Hepatocyte (in vitro differentiated cells): ENCODE measurements around the gene MRAP2. TPM values are rescaled to one million over a fixed set of nuclear protein-coding genes. Genes with fewer than 3 reads are reported as not detected.

Source experiments
- DNase-seq: peaks from one replicate; pipeline ENCODE4 v3.0.0-alpha.2; 2016; ENCODE audit warnings: low spot score
- H2AFZ ChIP-seq: fragments of 200-600 bp; sonication (generic); 2 replicates; pipeline ENCODE4 v1.6.0; 2016; ENCODE audit warnings: antibody characterized with exemption, mild to moderate bottlenecking
- H3K27ac ChIP-seq: fragments of 200-600 bp; sonication (generic); 2 replicates; pipeline ENCODE4 v1.5.1; 2016; ENCODE audit warnings: mild to moderate bottlenecking
- H3K27me3 ChIP-seq: fragments of 200-600 bp; sonication (generic); 2 replicates; pipeline ENCODE4 v1.6.1; 2016
- H3K36me3 ChIP-seq: fragments of 200-600 bp; sonication (generic); replicated peaks from 2 replicates; pipeline ENCODE4 v1.5.1; 2016; ENCODE audit warnings: low read depth; ENCODE audit not compliant: insufficient read depth
- H3K4me1 ChIP-seq: fragments of 200-600 bp; sonication (generic); 2 replicates; pipeline ENCODE4 v1.5.1; 2016; ENCODE audit warnings: mild to moderate bottlenecking, moderate library complexity; ENCODE audit not compliant: insufficient read depth
- H3K4me2 ChIP-seq: fragments of 200-600 bp; sonication (generic); 2 replicates; pipeline ENCODE4 v1.6.0; 2016
- H3K4me3 ChIP-seq: fragments of 200-600 bp; sonication (generic); 2 replicates; pipeline ENCODE4 v1.5.1; 2016; ENCODE audit warnings: mild to moderate bottlenecking
- H3K79me2 ChIP-seq: fragments of 200-600 bp; sonication (generic); 2 replicates; pipeline ENCODE4 v1.6.0; 2017; ENCODE audit warnings: mild to moderate bottlenecking
- H3K9me2 ChIP-seq: fragments of 200-600 bp; sonication (generic); replicated peaks from 2 replicates; pipeline ENCODE4 v1.6.0; 2017; ENCODE audit warnings: mild to moderate bottlenecking; ENCODE audit not compliant: insufficient read depth
- H3K9me3 ChIP-seq: fragments of 200-600 bp; sonication (generic); 2 replicates; pipeline ENCODE4 v1.5.1; 2016; ENCODE audit warnings: low read depth, mild to moderate bottlenecking
- H4K20me1 ChIP-seq: fragments of 200-600 bp; sonication (generic); 2 replicates; pipeline ENCODE4 v1.6.0; 2016; ENCODE audit warnings: mild to moderate bottlenecking; ENCODE audit not compliant: insufficient read depth, poor library complexity, severe bottlenecking
- CTCF ChIP-seq: fragments of 200-600 bp; sonication (generic); IDR thresholded peaks from 2 replicates; pipeline ENCODE4 v1.5.1; 2016; ENCODE audit warnings: antibody characterized with exemption, mild to moderate bottlenecking; ENCODE audit not compliant: poor library complexity
- EZH2 ChIP-seq: fragments of 200-600 bp; sonication (generic); IDR thresholded peaks from 2 replicates; pipeline ENCODE4 v1.6.1; 2016; ENCODE audit warnings: antibody characterized with exemption, mild to moderate bottlenecking, borderline replicate concordance
- EZH2phosphoT487 ChIP-seq: fragments of 200-600 bp; sonication (generic); IDR thresholded peaks from one replicate; pipeline ENCODE4 v1.6.1; 2018; ENCODE audit warnings: antibody characterized with exemption, mild to moderate bottlenecking, low read depth, moderate library complexity; ENCODE audit not compliant: unreplicated experiment, severe bottlenecking
- WGBS: methylation state at CpG from one replicate; pipeline ENCODE4 v1.1.6; 2016; ENCODE audit warnings: low lambda C conversion rate; ENCODE audit errors: missing lambda C conversion rate; 5-methylcytosine and 5-hydroxymethylcytosine counted together
- polyA plus RNA-seq: library from polyadenylated mRNA; unstranded; fragments of >200 nt; fragmentation: Nextera tagmentation; extraction: Ambion mirVana; gene quantifications from 2 replicates; pipeline ENCODE4 v1.2.1, GENCODE V29; 2016
- total RNA-seq: library from RNA; depleted of rRNA; stranded (reverse); fragments of >200 nt; gene quantifications from 2 replicates; pipeline ENCODE4 v1.2.3, GENCODE V29; 2014

Gene MRAP2
- total and polyA plus RNA-seq, 2 experiments from 2014 or later: 2.2 to 2.5 TPM

DNA sequence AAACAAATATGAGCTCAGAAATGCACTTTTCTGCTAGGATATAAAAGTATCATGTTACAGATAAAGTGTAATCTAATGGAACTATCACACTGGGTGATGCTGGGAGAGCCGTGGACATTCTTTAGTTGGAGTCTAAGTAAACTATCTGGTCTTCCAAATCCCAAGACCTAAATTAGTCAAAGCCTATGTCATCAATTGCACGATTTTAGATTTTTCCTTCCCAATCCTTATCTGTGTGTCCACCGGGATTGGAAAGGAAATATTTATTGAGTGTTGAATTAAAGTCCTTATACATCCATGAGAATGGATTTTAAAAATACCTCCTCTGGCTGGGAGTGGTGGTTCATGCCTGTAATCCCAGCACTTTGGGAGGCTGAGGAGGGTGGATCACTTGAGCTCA, 19.6 kb upstream of the MRAP2 start:
- Histone ChIP-seq H3K79me2 (no peaks in the 10 kb centered on the region), H4K20me1 (no peaks in the 10 kb centered on the region), H3K9me2 (no peaks in the 10 kb centered on the region), H3K27ac (no peak overlapping the region), H2AFZ (no peak overlapping the region), H3K36me3 (no peaks in the 10 kb centered on the region), H3K9me3 (no peaks in the 10 kb centered on the region), H3K4me2 (no peak overlapping the region), H3K4me1 (no peaks in the 10 kb centered on the region), H3K27me3 (no peaks in the 10 kb centered on the region), H3K4me3 (no peak overlapping the region)
- WGBS: 43% methylated on average over 3 of the region's 3 CpGs
- TF ChIP-seq EZH2: no peak
- TF ChIP-seq CTCF: no peak
- TF ChIP-seq EZH2phosphoT487: no peak
- no peak for DNase-seq

- H4K20me1 ChIP-seq: no peaks in the 10 kb centered on the region
- DNase-seq: no peak
- no peaks in the 10 kb centered on the region for H3K4me1 ChIP-seq
- H3K36me3 ChIP-seq: no peaks in the 10 kb centered on the region
- TF ChIP-seq EZH2phosphoT487 (no peak), CTCF (no peak), EZH2 (no peak)
- H3K9me2 ChIP-seq: no peaks in the 10 kb centered on the region
- H3K27me3 ChIP-seq: no peaks in the 10 kb centered on the region
- H3K4me3 ChIP-seq: no peak overlapping the region
- no peak overlapping the region for H3K27ac ChIP-seq
- H3K79me2 ChIP-seq: no peaks in the 10 kb centered on the region
- H2AFZ ChIP-seq: no peak overlapping the region
- H3K4me2 ChIP-seq: no peak overlapping the region
- 50% methylated on average over 1 of the region's 1 CpG for WGBS
- no peaks in the 10 kb centered on the region for H3K9me3 ChIP-seq
These were observed 17.5 kb upstream of the MRAP2 start for GRCh38 chr6:84016029-84016428.

GRCh38 chr6:84017709-84018452, 15.7 kb upstream of the MRAP2 start:
- WGBS: 70% methylated on average over 1 of the region's 1 CpG

More at GRCh38 chr6:84017709-84018452, 15.7 kb upstream of the MRAP2 start:
- H3K36me3 ChIP-seq: no peaks in the 10 kb centered on the region
- no peak overlapping the region for H3K27ac ChIP-seq
- no peaks in the 10 kb centered on the region for H3K27me3 ChIP-seq
- H3K4me1 ChIP-seq: no peaks in the 10 kb centered on the region
- TF ChIP-seq CTCF (no peak), EZH2phosphoT487 (no peak), EZH2 (no peak)
- no peak overlapping the region for H3K4me3 ChIP-seq
- no peaks in the 10 kb centered on the region for H3K9me3 ChIP-seq
- H3K9me2 ChIP-seq: no peaks in the 10 kb centered on the region
- H3K4me2 ChIP-seq: no peak overlapping the region
- no peaks in the 10 kb centered on the region for H3K79me2 ChIP-seq
- no peaks in the 10 kb centered on the region for H4K20me1 ChIP-seq
- no peak overlapping the region for H2AFZ ChIP-seq
- no peak for DNase-seq
